H1 (cell line): ENCODE data around the gene LRRC4C. TPM values are rescaled to one million over a fixed set of nuclear protein-coding genes. Genes with fewer than 3 reads are reported as not detected.

Experiments used
- ASH2L ChIP-seq: fragments of 200-600, 300-600 bp; sonication (generic); IDR thresholded peaks from one replicate; pipeline ENCODE4 v1.7.1; 2017; ENCODE audit warnings: low read length
- CBX5 ChIP-seq: fragments of 300-800, 300-1000 bp; sonication (generic); IDR thresholded peaks from 2 replicates; pipeline ENCODE4 v1.7.1; 2016; ENCODE audit warnings: antibody characterized with exemption, low read length, low read depth
- FOSL1 ChIP-seq: IDR thresholded peaks from 2 replicates; pipeline ENCODE4 v1.6.1; 2011; ENCODE audit warnings: mild to moderate bottlenecking, low read depth, low read length, moderate library complexity; ENCODE audit not compliant: insufficient read depth
- JUND ChIP-seq: IDR thresholded peaks from 2 replicates; pipeline ENCODE4 v1.6.1; 2011; ENCODE audit warnings: mild to moderate bottlenecking, improper control_type of control experiment, low read length
- KDM1A ChIP-seq: fragments of 200-600, 300-600 bp; sonication (generic); IDR thresholded peaks from 2 replicates; pipeline ENCODE4 v1.7.1; 2016; ENCODE audit warnings: mild to moderate bottlenecking, low read length, borderline replicate concordance
- PHF8 ChIP-seq: fragments of 200-600 bp; sonication (generic); conservative IDR thresholded peaks from 2 replicates; pipeline ENCODE4 v1.7.1; 2012; ENCODE audit warnings: low read depth, mild to moderate bottlenecking, inconsistent platforms, low read length, moderate library complexity
- POLR2A ChIP-seq, 2 experiments: IDR thresholded peaks; 1 replicate in 1 of 2; 2 replicates in 1 of 2; pipeline ENCODE4 v1.6.1; 2011; ENCODE audit warnings: low read depth in 2 of 2, low read length in 2 of 2, mild to moderate bottlenecking in 2 of 2; ENCODE audit errors: control extremely low read depth in 1 of 2
- RNF2 ChIP-seq: fragments of 200-900, 300-1000 bp; sonication (generic); IDR thresholded peaks from 2 replicates; pipeline ENCODE4 v1.7.1; 2016; ENCODE audit warnings: borderline replicate concordance, low read depth, mild to moderate bottlenecking, antibody characterized with exemption, low read length; ENCODE audit not compliant: poor library complexity, severe bottlenecking; ENCODE audit errors: missing control alignments
- SP2 ChIP-seq: IDR thresholded peaks from 2 replicates; pipeline ENCODE4 v1.6.1; 2012; ENCODE audit warnings: mild to moderate bottlenecking, low read length, inconsistent platforms
- TCF12 ChIP-seq: IDR thresholded peaks from 2 replicates; pipeline ENCODE4 v1.6.1; 2011; ENCODE audit warnings: low read depth, mild to moderate bottlenecking, low read length
- polyA plus RNA-seq, 7 experiments: library from polyadenylated mRNA; depleted of rRNA in 3 of 7; stranded (reverse) in 5 of 7; unstranded in 2 of 7; fragments of >200 nt in 5 of 7; fragments of 200-250 nt in 2 of 7; gene quantifications; 1 replicate in 5 of 7; 2 replicates in 1 of 7; 4 replicates in 1 of 7; pipeline versions ENCODE4 v1.2.1 to v1.2.3, GENCODE V29; 2011 to 2013; ENCODE audit warnings: missing spikeins in 2 of 7, mixed read lengths in 2 of 7
- total RNA-seq: library from RNA; stranded (reverse); fragmentation: NEBNext Ultra II Directional; extraction: Animal tissue kit (Norgen Biotek cat#: 25700); gene quantifications from 2 replicates; pipeline ENCODE4 v1.2.1, GENCODE V29; 2021
- TF ChIP-seq, protein P1 (sequence below): fragments of 300-600 bp; sonication (generic); IDR thresholded peaks from 2 replicates; pipeline ENCODE4 v1.7.1; 2012; ENCODE audit warnings: low read length, moderate library complexity, mild to moderate bottlenecking, inconsistent platforms; ENCODE audit not compliant: insufficient replicate concordance
- TF ChIP-seq, protein P2 (sequence below): IDR thresholded peaks from 2 replicates; pipeline ENCODE4 v1.6.1; 2012; ENCODE audit warnings: inconsistent platforms

The LRRC4C gene
- total and polyA plus RNA-seq, 2 of the 8 experiments (the other 6 are each of a cell fraction or from before 2014, with no cell fraction given), result 0.23 to 2.2 TPM

DNA sequence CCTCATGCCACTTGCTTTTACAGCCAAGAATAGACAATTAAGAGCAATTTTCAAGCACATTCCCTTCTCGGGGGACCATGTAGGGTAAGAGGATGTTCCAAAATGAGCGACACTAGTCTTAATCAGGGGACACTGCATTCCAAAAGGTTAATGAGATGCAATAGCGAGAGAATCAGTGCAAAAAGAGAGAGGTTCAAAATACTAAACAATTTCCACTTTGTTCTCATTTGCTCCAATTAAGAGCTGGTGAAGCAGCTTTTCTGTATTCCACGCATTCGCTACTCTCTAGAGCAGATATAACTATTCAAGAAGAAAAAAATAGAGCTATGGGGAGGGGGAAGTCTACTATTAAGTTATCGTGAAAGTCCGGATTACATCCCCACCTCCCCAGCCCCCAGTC lies 811 bp downstream of the LRRC4C start (continued):
- TF ChIP-seq, protein P1, sequence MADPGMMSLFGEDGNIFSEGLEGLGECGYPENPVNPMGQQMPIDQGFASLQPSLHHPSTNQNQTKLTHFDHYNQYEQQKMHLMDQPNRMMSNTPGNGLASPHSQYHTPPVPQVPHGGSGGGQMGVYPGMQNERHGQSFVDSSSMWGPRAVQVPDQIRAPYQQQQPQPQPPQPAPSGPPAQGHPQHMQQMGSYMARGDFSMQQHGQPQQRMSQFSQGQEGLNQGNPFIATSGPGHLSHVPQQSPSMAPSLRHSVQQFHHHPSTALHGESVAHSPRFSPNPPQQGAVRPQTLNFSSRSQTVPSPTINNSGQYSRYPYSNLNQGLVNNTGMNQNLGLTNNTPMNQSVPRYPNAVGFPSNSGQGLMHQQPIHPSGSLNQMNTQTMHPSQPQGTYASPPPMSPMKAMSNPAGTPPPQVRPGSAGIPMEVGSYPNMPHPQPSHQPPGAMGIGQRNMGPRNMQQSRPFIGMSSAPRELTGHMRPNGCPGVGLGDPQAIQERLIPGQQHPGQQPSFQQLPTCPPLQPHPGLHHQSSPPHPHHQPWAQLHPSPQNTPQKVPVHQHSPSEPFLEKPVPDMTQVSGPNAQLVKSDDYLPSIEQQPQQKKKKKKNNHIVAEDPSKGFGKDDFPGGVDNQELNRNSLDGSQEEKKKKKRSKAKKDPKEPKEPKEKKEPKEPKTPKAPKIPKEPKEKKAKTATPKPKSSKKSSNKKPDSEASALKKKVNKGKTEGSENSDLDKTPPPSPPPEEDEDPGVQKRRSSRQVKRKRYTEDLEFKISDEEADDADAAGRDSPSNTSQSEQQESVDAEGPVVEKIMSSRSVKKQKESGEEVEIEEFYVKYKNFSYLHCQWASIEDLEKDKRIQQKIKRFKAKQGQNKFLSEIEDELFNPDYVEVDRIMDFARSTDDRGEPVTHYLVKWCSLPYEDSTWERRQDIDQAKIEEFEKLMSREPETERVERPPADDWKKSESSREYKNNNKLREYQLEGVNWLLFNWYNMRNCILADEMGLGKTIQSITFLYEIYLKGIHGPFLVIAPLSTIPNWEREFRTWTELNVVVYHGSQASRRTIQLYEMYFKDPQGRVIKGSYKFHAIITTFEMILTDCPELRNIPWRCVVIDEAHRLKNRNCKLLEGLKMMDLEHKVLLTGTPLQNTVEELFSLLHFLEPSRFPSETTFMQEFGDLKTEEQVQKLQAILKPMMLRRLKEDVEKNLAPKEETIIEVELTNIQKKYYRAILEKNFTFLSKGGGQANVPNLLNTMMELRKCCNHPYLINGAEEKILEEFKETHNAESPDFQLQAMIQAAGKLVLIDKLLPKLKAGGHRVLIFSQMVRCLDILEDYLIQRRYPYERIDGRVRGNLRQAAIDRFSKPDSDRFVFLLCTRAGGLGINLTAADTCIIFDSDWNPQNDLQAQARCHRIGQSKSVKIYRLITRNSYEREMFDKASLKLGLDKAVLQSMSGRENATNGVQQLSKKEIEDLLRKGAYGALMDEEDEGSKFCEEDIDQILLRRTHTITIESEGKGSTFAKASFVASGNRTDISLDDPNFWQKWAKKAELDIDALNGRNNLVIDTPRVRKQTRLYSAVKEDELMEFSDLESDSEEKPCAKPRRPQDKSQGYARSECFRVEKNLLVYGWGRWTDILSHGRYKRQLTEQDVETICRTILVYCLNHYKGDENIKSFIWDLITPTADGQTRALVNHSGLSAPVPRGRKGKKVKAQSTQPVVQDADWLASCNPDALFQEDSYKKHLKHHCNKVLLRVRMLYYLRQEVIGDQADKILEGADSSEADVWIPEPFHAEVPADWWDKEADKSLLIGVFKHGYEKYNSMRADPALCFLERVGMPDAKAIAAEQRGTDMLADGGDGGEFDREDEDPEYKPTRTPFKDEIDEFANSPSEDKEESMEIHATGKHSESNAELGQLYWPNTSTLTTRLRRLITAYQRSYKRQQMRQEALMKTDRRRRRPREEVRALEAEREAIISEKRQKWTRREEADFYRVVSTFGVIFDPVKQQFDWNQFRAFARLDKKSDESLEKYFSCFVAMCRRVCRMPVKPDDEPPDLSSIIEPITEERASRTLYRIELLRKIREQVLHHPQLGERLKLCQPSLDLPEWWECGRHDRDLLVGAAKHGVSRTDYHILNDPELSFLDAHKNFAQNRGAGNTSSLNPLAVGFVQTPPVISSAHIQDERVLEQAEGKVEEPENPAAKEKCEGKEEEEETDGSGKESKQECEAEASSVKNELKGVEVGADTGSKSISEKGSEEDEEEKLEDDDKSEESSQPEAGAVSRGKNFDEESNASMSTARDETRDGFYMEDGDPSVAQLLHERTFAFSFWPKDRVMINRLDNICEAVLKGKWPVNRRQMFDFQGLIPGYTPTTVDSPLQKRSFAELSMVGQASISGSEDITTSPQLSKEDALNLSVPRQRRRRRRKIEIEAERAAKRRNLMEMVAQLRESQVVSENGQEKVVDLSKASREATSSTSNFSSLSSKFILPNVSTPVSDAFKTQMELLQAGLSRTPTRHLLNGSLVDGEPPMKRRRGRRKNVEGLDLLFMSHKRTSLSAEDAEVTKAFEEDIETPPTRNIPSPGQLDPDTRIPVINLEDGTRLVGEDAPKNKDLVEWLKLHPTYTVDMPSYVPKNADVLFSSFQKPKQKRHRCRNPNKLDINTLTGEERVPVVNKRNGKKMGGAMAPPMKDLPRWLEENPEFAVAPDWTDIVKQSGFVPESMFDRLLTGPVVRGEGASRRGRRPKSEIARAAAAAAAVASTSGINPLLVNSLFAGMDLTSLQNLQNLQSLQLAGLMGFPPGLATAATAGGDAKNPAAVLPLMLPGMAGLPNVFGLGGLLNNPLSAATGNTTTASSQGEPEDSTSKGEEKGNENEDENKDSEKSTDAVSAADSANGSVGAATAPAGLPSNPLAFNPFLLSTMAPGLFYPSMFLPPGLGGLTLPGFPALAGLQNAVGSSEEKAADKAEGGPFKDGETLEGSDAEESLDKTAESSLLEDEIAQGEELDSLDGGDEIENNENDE, result no peak
- TF ChIP-seq RNF2 (no peak), KDM1A (no peak), SP2 (no peak), PHF8 (no peak), FOSL1 (no peak), ASH2L (no peak), POLR2A (IDR thresholded peaks at IDR 0.05; ENCODE audit: control extremely low read depth in 1 of 2, low read depth in 2 of 2, low read length in 2 of 2) (no peak), JUND (no peak), CBX5 (no peak), TCF12 (no peak)
- TF ChIP-seq, protein P2, sequence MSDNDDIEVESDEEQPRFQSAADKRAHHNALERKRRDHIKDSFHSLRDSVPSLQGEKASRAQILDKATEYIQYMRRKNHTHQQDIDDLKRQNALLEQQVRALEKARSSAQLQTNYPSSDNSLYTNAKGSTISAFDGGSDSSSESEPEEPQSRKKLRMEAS, result no peak
